NCI-H146 treated with DMSO at 0.1 percent for 48 hours (cell line): ENCODE results near the gene ASTL.

Experiments
- DNase-seq: peaks from one replicate; lab custom pipeline; 2025; ENCODE audit not compliant: unreplicated experiment; lab: John Stamatoyannopoulos, UW

ASTL gene

GRCh38 chr2:96159084-96159830, 21.0 kb upstream of the ASTL start:
- DNase-seq, result no peak

GRCh38 chr2:96158554-96158940, 20.2 kb upstream of the ASTL start:
- no peak for DNase-seq

- DNase-seq, result no peak
Observed at GRCh38 chr2:96157649-96158553, 19.6 kb upstream of the ASTL start.

- DNase-seq, result no peak
Observed at GRCh38 chr2:96156926-96157648, 18.8 kb upstream of the ASTL start.

- DNase-seq, result no peak
Observed at GRCh38 chr2:96156011-96156820, 17.9 kb upstream of the ASTL start.

- DNase-seq, result no peak
Observed at GRCh38 chr2:96154506-96155380, 16.4 kb upstream of the ASTL start.

- DNase-seq, result no peak
Observed at GRCh38 chr2:96153991-96154431, 15.7 kb upstream of the ASTL start.

- DNase-seq, result no peak
Observed at GRCh38 chr2:96153291-96153713, 15.0 kb upstream of the ASTL start.

- DNase-seq, result no peak
Observed at GRCh38 chr2:96152304-96153161, 14.2 kb upstream of the ASTL start.

- DNase-seq, result no peak
Observed at GRCh38 chr2:96151595-96152303, 13.4 kb upstream of the ASTL start.

- DNase-seq, result no peak
Observed at GRCh38 chr2:96150791-96151594, 12.7 kb upstream of the ASTL start.

GRCh38 chr2:96150007-96150640, 11.8 kb upstream of the ASTL start:
- no peak for DNase-seq

- DNase-seq, result peak; percentile 12
Observed at GRCh38 chr2:96148410-96149217, 10.3 kb upstream of the ASTL start.

GRCh38 chr2:96147593-96148201, 9.4 kb upstream of the ASTL start:
- no peak for DNase-seq

GRCh38 chr2:96146881-96147592, 8.7 kb upstream of the ASTL start:
- DNase-seq, result no peak
